K562 (cell line): ENCODE measurements around the gene SLC39A5. TPM values are rescaled to one million over a fixed set of nuclear protein-coding genes. Genes with fewer than 3 reads are reported as not detected.

Experiments
- CTCFL ChIP-seq: IDR thresholded peaks from 2 replicates; pipeline ENCODE4 v1.6.1; 2011; ENCODE audit warnings: borderline replicate concordance, low read depth, mild to moderate bottlenecking, moderate library complexity, low read length; ENCODE audit not compliant: insufficient read depth, poor library complexity, severe bottlenecking
- CUX1 ChIP-seq: fragments of 200-800 bp; sonication (Bioruptor generic); IDR thresholded peaks from 2 replicates; pipeline ENCODE4 v1.6.1; 2016; ENCODE audit warnings: missing genetic modification characterization, missing compliant biosample characterization
- E2F8 ChIP-seq: fragments of 450-650 bp; IDR thresholded peaks from 2 replicates; pipeline ENCODE4 v1.7.1; 2018; ENCODE audit warnings: mild to moderate bottlenecking, low read depth; ENCODE audit not compliant: partially characterized antibody
- FOXK2 ChIP-seq, 2 experiments: fragments of 450-650 bp; IDR thresholded peaks in 1 of 2; conservative IDR thresholded peaks in 1 of 2; 2 replicates each; pipeline ENCODE4 v1.6.1; 2016; ENCODE audit warnings: low read depth in 2 of 2, mild to moderate bottlenecking in 1 of 2
- FOXP1 ChIP-seq: sonication (generic); formaldehyde crosslinking; IDR thresholded peaks from 2 replicates; pipeline ENCODE4 v1.8.0; 2022; ENCODE audit warnings: mild to moderate bottlenecking, missing genetic modification reagents
- MCM5 ChIP-seq: fragments of 450-650 bp; IDR thresholded peaks from 2 replicates; pipeline ENCODE4 v1.6.1; 2016; ENCODE audit warnings: low read depth
- PBX2 ChIP-seq, 2 experiments: IDR thresholded peaks in 1 of 2; conservative IDR thresholded peaks in 1 of 2; 2 replicates each; pipeline ENCODE4 v1.6.1; 2016; ENCODE audit warnings: low read depth in 2 of 2, mild to moderate bottlenecking in 1 of 2, missing compliant biosample characterization in 1 of 2, missing genetic modification characterization in 1 of 2, moderate library complexity in 1 of 2
- SETDB1 ChIP-seq: IDR thresholded peaks from one replicate; pipeline ENCODE4 v1.6.1; 2012; ENCODE audit warnings: low read length, control low read depth, inconsistent platforms
- SOX6 ChIP-seq: fragments of 450-650 bp; IDR thresholded peaks from 2 replicates; pipeline ENCODE4 v1.6.1; 2014; ENCODE audit warnings: mild to moderate bottlenecking
- ZFP91 ChIP-seq: sonication (generic); formaldehyde crosslinking; IDR thresholded peaks from 2 replicates; pipeline ENCODE4 v1.8.0; 2022; ENCODE audit warnings: mild to moderate bottlenecking, missing genetic modification reagents
- ZFX ChIP-seq: sonication (generic); formaldehyde crosslinking; IDR thresholded peaks from 2 replicates; pipeline ENCODE4 v1.8.0; 2022; ENCODE audit warnings: mild to moderate bottlenecking, missing genetic modification reagents, moderate library complexity
- polyA plus RNA-seq, 8 experiments: library from polyadenylated mRNA; depleted of rRNA in 4 of 8; stranded (reverse) in 5 of 8; unstranded in 3 of 8; fragments of >200 nt; fragmentation: Nextera tagmentation in 2 of 8; fragmentation: Illumina TruSeq in 1 of 8; extraction: Ambion mirVana in 2 of 8; extraction: Trizol in 1 of 8; gene quantifications; 2 replicates each; pipeline versions ENCODE4 v1.2.1 to v1.2.3, GENCODE V29; 2011 to 2014; ENCODE audit warnings: inconsistent platforms in 1 of 8, missing spikeins in 1 of 8
- total RNA-seq, 7 experiments: library from RNA; depleted of rRNA in 6 of 7; stranded (reverse); fragments of >200 nt in 6 of 7; fragmentation: Illumina TruSeq in 2 of 7; extraction: Trizol in 2 of 7; gene quantifications; 2 replicates each; pipeline versions ENCODE4 v1.2.1 to v1.2.3, GENCODE V29; 2011 to 2021; ENCODE audit warnings: low replicate concordance in 1 of 7

SLC39A5 gene
- total and polyA plus RNA-seq, 9 of the 15 experiments (the other 6 are each of a cell fraction or from before 2014, with no cell fraction given) = 0.08 to 0.10 TPM; not detected in 7

- peak; percentile 99 for TF ChIP-seq CTCFL
- TF ChIP-seq FOXP1 = no peak
- peak; percentile 66 for TF ChIP-seq ZFX
- TF ChIP-seq ZFP91 (CRISPR knock-in tag) = 0 out of 2 replicates have a peak, but pooled peaks have one; percentile 67
- TF ChIP-seq CUX1 = no peak
- TF ChIP-seq MCM5 = no peak
- TF ChIP-seq E2F8 = peak; percentile 98
- TF ChIP-seq FOXK2 (conservative IDR thresholded peaks at IDR 0.05 in 1 of 2, IDR thresholded peaks at IDR 0.05 in 1 of 2; ENCODE audit: low read depth in 2 of 2) = peak; percentile 63 to 77
- no peak for TF ChIP-seq SETDB1
- no peak for TF ChIP-seq PBX2 (CRISPR knock-in tag; IDR thresholded peaks at IDR 0.05; ENCODE audit: low read depth)
- no peak for TF ChIP-seq PBX2 (tag; conservative IDR thresholded peaks at IDR 0.05; ENCODE audit: low read depth)
- TF ChIP-seq SOX6 = peak; percentile 66
These were observed 5.6 kb upstream of the SLC39A5 start, which contains the start of gene NABP2 (continued) for GRCh38 chr12:56224102-56224701.
